DOHH2 (cell line): ENCODE data around the gene CDK4.

Experiments
- H3F3A ChIP-seq: fragments of 200-600 bp; sonication (generic), shearing (Covaris generic); 2 replicates; pipeline ENCODE4 v1.6.0; 2016; ENCODE audit warnings: antibody characterized with exemption, mild to moderate bottlenecking; ENCODE audit not compliant: control insufficient read depth, insufficient read depth
- H3K27ac ChIP-seq: fragments of 200-600 bp; sonication (generic); 2 replicates; pipeline ENCODE4 v1.5.1; 2014; ENCODE audit warnings: low read depth, mild to moderate bottlenecking, low read length, moderate library complexity
- H3K27me3 ChIP-seq: fragments of 200-600 bp; sonication (generic); 2 replicates; pipeline ENCODE4 v1.6.1; 2014; ENCODE audit warnings: mild to moderate bottlenecking, low read length, mixed read lengths; ENCODE audit not compliant: control insufficient read depth
- H3K36me3 ChIP-seq: fragments of 200-600 bp; sonication (generic); 2 replicates; pipeline ENCODE4 v1.6.1; 2014; ENCODE audit warnings: mild to moderate bottlenecking, low read length, moderate library complexity, mixed read lengths; ENCODE audit not compliant: control insufficient read depth
- H3K4me1 ChIP-seq: fragments of 200-600 bp; sonication (generic); 2 replicates; pipeline ENCODE4 v1.6.1; 2014; ENCODE audit warnings: mild to moderate bottlenecking, low read length, mixed read lengths; ENCODE audit not compliant: control insufficient read depth
- H3K4me2 ChIP-seq: fragments of 200-600 bp; sonication (generic); 2 replicates; pipeline ENCODE4 v1.6.0; 2014; ENCODE audit warnings: mild to moderate bottlenecking, low read length, moderate library complexity
- H3K4me3 ChIP-seq: fragments of 200-600 bp; sonication (generic); 2 replicates; pipeline ENCODE4 v1.5.1; 2014; ENCODE audit warnings: mild to moderate bottlenecking, low read length, mixed read lengths
- H3K79me2 ChIP-seq: fragments of 200-600 bp; sonication (generic); 2 replicates; pipeline ENCODE4 v1.6.1; 2014; ENCODE audit warnings: mild to moderate bottlenecking, low read length, mixed read lengths; ENCODE audit not compliant: control insufficient read depth
- H3K9me2 ChIP-seq: fragments of 200-600 bp; sonication (generic); replicated peaks from 2 replicates; pipeline ENCODE4 v1.6.1; 2014; ENCODE audit warnings: mild to moderate bottlenecking, low read length, mixed read lengths; ENCODE audit not compliant: control insufficient read depth
- H3K9me3 ChIP-seq: fragments of 200-600 bp; sonication (generic); 2 replicates; pipeline ENCODE4 v1.6.1; 2014; ENCODE audit warnings: antibody characterized with exemption, low read length, mixed read lengths; ENCODE audit not compliant: control insufficient read depth, insufficient read depth
- H4K20me1 ChIP-seq: fragments of 200-600 bp; sonication (generic); 2 replicates; pipeline ENCODE4 v1.6.0; 2014; ENCODE audit warnings: low read depth, mild to moderate bottlenecking, antibody characterized with exemption, low read length, moderate library complexity; ENCODE audit not compliant: control insufficient read depth, insufficient read depth
- CTCF ChIP-seq: fragments of 200-600 bp; sonication (generic); IDR thresholded peaks from one replicate; pipeline ENCODE4 v1.5.1; 2014; ENCODE audit warnings: antibody characterized with exemption, mild to moderate bottlenecking, low read depth, low read length; ENCODE audit not compliant: poor library complexity, severe bottlenecking
- EZH2phosphoT487 ChIP-seq: fragments of 200-600 bp; sonication (generic); IDR thresholded peaks from 2 replicates; pipeline ENCODE4 v1.6.1; 2017; ENCODE audit warnings: borderline replicate concordance, mild to moderate bottlenecking, antibody characterized with exemption, low read length, moderate library complexity, mixed read lengths

CDK4 gene

DNA sequence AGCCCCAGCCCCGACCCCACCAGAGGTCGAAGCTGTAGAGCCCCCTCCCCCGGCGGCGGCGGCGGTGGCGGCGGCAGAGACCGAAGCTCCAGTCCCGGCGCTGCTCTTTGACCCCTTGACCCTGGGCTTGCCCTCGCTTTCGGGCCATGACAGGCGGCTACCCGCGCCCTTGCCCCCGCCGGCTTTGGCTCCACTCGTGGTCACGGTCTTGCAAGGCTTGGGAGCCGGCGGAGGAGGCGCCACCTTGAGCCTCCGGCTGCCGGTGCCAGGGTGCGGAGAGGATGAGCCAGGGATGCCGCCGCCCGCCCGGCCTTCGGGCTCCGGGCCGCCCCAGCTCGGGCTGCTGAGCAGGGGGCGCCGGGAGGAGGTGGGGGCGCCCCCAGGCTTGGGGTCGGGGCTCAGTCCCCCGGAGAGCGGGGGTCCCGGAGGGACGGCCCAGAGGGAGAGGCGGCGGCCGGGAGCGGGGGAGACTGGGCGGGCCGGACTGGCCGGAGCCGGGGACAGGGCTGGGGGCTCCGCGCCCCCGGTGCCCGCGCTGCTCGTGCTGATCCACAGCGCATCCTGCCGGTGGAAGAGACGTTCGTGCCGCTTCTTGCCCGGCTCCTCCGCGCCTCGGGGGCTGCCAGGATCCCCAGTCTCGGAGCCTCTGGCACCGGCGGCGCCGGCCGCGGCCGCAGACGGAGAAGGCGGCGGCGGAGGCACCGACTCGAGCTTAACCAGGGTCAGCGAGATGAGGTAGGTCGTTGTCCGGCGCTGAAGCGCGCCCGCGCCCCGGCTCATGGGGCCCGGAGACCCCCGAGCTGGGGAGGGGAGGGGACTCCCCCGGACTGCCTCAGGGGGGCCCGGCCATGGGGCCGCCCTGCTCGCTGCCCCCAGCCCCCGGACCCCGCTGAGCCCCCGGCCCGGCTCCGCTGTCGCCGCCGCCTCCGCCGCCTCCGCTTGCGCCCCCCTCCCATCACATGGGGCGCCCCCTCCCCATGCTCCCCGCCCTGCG, 14.3 kb downstream of the CDK4 start:
- no peaks in the 10 kb centered on the region for H4K20me1 ChIP-seq
- no peaks in the 10 kb centered on the region for H3K9me3 ChIP-seq
- H3F3A ChIP-seq = no peaks in the 10 kb centered on the region; the same call in 1 of the 2 replicates
- no peak overlapping the region for H3K4me3 ChIP-seq
- no peak for TF ChIP-seq CTCF
- no peak for TF ChIP-seq EZH2phosphoT487
- no peaks in the 10 kb centered on the region for H3K27me3 ChIP-seq
- no peaks in the 10 kb centered on the region for H3K9me2 ChIP-seq
- no peak overlapping the region for H3K4me2 ChIP-seq
- no peak overlapping the region for H3K27ac ChIP-seq
- H3K36me3 ChIP-seq = peaks cover 17% of the 10 kb centered on the region
- H3K79me2 ChIP-seq = peaks cover 32% of the 10 kb centered on the region
- H3K4me1 ChIP-seq = peaks cover 32% of the 10 kb centered on the region

DNA sequence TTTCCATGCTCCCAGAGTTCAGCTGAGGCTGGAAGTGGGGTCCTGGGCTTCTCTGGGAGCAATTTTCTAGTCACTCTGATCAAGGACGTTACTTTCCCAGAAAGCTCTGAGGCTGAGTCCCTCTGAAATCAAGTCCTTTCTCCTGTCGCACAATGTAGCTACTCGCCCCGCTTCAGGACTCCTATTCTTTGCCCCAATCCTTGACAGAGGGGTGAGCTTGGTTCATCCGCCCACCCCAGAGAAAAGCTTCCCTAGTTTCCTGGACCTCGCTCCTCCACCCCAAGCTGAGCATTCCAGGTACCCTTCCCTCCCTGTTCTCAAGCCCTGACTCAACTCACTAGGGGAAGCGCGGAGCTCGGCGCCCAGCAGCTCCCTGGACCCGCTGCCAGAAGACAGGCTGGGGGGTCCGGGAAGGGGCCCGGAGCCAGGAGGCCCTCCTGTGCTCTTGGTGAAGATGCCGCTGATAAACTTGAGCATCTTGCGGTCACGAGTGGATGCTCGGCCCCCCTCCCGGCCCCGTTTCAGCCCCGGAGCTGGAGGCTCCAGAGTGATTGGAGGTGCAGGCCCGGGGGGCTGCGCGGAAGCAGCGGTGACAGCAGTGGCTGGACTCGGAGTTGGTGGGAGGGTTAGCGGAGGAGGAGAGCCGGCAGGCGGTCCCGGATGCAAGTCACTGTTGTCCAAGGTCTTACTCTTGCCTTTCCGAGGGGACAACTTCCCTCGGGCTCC, 15.2 kb downstream of the CDK4 start:
- H3K9me2 ChIP-seq = no peaks in the 10 kb centered on the region
- H3K79me2 ChIP-seq = peaks cover 30% of the 10 kb centered on the region
- no peaks in the 10 kb centered on the region for H3K9me3 ChIP-seq
- peaks cover 22% of the 10 kb centered on the region for H3K36me3 ChIP-seq
- H4K20me1 ChIP-seq = no peaks in the 10 kb centered on the region
- H3K27ac ChIP-seq = no peak overlapping the region
- H3F3A ChIP-seq = no peaks in the 10 kb centered on the region; the same call in 1 of the 2 replicates
- no peak overlapping the region for H3K4me2 ChIP-seq
- no peak overlapping the region for H3K4me3 ChIP-seq
- TF ChIP-seq EZH2phosphoT487 = no peak
- no peak for TF ChIP-seq CTCF
- peaks cover 24% of the 10 kb centered on the region for H3K4me1 ChIP-seq
- H3K27me3 ChIP-seq = no peaks in the 10 kb centered on the region

DNA sequence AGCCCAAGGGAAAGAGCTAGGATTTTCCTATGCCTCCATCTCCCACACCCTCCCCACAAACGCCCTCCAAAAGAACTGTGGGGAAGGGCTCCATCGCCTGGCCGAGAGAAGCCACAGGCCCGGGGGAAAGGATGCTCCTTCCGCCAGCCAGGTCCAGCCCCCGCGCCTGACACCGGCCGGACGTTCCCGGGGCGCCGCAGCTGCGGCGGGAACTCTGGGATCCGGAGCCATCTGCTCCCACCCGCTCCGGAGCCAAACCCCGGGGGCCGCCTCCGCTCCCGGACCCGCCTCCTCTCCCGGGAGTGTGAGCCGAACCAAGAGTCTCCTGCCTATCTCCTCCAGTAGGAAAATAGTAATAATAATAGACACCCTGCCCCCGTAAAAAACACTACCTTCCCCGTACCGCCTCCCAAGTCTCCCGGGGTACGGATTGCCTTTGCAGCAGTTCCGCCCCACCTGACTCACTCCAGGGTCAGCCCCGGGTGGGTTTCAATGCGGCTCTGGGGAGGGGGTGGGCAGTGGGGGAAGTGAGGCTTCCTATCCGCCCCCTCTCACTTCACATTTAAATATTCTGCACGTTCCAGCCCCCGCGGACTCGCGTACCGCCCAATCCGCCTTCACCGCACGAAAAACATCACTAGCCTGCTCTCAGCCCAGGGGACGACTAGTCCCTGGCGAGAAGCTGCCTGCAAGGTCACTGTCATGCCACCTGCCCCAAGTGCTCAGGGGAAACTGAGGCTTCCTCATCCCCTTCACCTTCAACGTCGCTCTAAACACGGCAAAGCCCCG, 16.0 kb downstream of the CDK4 start:
- peaks cover 22% of the 10 kb centered on the region for H3K79me2 ChIP-seq
- H3K4me3 ChIP-seq = no peak overlapping the region
- no peak overlapping the region for H3K27ac ChIP-seq

More for the DNA sequence above, 16.0 kb downstream of the CDK4 start:
- no peak overlapping the region for H3K4me2 ChIP-seq
- no peaks in the 10 kb centered on the region for H3K9me3 ChIP-seq
- H4K20me1 ChIP-seq = no peaks in the 10 kb centered on the region
- H3K27me3 ChIP-seq = no peaks in the 10 kb centered on the region
- H3K9me2 ChIP-seq = no peaks in the 10 kb centered on the region
- peaks cover 17% of the 10 kb centered on the region for H3K4me1 ChIP-seq
- no peaks in the 10 kb centered on the region; the same call in 1 of the 2 replicates for H3F3A ChIP-seq
- H3K36me3 ChIP-seq = peaks cover 28% of the 10 kb centered on the region
- TF ChIP-seq CTCF = no peak
- no peak for TF ChIP-seq EZH2phosphoT487
